ENCODE results near the gene C14orf119. TPM values are rescaled to one million over a fixed set of nuclear protein-coding genes. Genes with fewer than 3 reads are reported as not detected.

The C14orf119 gene
- total RNA-seq, 1 experiment from 2014 or later = 54.5 TPM

DNA sequence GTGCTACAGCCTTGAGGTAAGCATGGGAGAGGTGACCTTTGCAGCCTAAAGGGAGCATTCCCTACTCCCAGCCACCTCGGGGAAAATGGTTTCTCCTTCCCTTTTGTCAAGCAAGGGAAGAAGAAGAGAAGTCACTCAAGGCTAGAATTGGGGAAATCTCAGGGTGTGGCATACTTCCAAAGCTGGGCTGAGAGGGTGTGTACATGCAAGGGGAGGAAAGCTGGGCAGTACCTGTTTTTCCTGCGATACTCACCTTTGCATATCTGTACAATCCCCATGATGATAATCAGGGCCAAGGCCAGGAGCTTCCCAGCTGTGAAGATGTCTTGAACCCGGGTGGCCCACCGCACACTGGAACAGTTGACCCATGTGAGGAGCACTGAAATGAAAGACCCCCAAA, 47.5 kb downstream of the C14orf119 start:
- no peaks in the 10 kb centered on the region for H3K36me3 ChIP-seq (ENCODE audit: insufficient read depth, low read length, poor library complexity, severe bottlenecking)
- CTCF ChIA-PET = interaction anchor here (1.0 to 1.8 kb wide), 2 partner anchors 13 to 22 kb away, joined by 3 to 10 read pairs; no protein-coding TSS in a partner anchor
- no peaks in the 10 kb centered on the region for H3K9me3 ChIP-seq (ENCODE audit: low read depth, low read length, poor library complexity, severe bottlenecking)
- peak overlapping the region; percentile 79 for H3K27ac ChIP-seq (ENCODE audit: low read depth, low read length, poor library complexity, severe bottlenecking)
- H3K4me3 ChIP-seq (ENCODE audit: low read depth, low read length, poor library complexity, severe bottlenecking) = no peak overlapping the region
- POLR2A ChIA-PET (ENCODE audit: low non-redundant PET) = no interaction called here
- DNase-seq (ENCODE audit: low spot score) = no peak
- intact Hi-C loops (cut with micrococcal nuclease; ENCODE audit: unreplicated experiment) = no loop called here
- no TSS peak for BruUV-seq (replicated peaks)
- H3K27me3 ChIP-seq (replicated peaks; ENCODE audit: insufficient read depth, low read depth, low read length, poor library complexity) = no peaks in the 10 kb centered on the region
- peaks cover 41% of the 10 kb centered on the region for H3K4me1 ChIP-seq (ENCODE audit: insufficient read depth, low read length, poor library complexity, severe bottlenecking)
- TF ChIP-seq, protein P1, sequence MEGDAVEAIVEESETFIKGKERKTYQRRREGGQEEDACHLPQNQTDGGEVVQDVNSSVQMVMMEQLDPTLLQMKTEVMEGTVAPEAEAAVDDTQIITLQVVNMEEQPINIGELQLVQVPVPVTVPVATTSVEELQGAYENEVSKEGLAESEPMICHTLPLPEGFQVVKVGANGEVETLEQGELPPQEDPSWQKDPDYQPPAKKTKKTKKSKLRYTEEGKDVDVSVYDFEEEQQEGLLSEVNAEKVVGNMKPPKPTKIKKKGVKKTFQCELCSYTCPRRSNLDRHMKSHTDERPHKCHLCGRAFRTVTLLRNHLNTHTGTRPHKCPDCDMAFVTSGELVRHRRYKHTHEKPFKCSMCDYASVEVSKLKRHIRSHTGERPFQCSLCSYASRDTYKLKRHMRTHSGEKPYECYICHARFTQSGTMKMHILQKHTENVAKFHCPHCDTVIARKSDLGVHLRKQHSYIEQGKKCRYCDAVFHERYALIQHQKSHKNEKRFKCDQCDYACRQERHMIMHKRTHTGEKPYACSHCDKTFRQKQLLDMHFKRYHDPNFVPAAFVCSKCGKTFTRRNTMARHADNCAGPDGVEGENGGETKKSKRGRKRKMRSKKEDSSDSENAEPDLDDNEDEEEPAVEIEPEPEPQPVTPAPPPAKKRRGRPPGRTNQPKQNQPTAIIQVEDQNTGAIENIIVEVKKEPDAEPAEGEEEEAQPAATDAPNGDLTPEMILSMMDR (conservative IDR thresholded peaks at IDR 0.05; ENCODE audit: low read depth, low read length) = no peak
- no peak for TF ChIP-seq EZH2 (IDR thresholded peaks at IDR 0.05; ENCODE audit: borderline replicate concordance, low read depth, low read length, poor library complexity, severe bottlenecking)

DNA sequence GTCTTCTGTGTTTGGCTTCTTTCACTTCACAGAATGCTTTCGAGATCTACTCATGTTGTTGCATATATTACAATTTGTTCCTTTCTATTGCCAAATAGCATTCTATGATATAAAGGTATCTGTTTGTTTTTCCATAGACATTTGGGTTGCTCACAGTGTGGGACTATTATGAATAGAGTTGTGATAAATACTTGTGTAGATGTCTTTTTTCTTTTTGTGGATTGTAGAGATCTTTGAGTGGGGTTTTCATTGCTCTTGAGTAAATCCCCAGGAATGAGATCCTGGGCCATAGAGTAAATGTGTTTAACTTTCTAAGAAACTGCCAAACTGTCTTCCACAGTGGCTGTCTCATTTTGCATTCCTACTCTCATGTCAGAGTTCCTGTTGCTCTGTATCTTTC, 48.6 kb downstream of the C14orf119 start:
- ChIA-PET POLR2A (ENCODE audit: low non-redundant PET) (no interaction called here), CTCF (interaction anchor here (0.6 kb wide), 1 partner anchor 244 kb away, joined by 3 read pairs; no protein-coding TSS in a partner anchor)
- no peak for TF ChIP-seq EZH2 (IDR thresholded peaks at IDR 0.05; ENCODE audit: borderline replicate concordance, low read depth, low read length, poor library complexity, severe bottlenecking)
- TF ChIP-seq, protein P1 (conservative IDR thresholded peaks at IDR 0.05; ENCODE audit: low read depth, low read length) = no peak
- Histone ChIP-seq H3K27ac (ENCODE audit: low read depth, low read length, poor library complexity, severe bottlenecking) (peak overlapping the region; percentile 30), H3K4me3 (ENCODE audit: low read depth, low read length, poor library complexity, severe bottlenecking) (no peak overlapping the region), H3K27me3 (replicated peaks; ENCODE audit: insufficient read depth, low read depth, low read length, poor library complexity) (no peaks in the 10 kb centered on the region), H3K36me3 (ENCODE audit: insufficient read depth, low read length, poor library complexity, severe bottlenecking) (no peaks in the 10 kb centered on the region), H3K9me3 (ENCODE audit: low read depth, low read length, poor library complexity, severe bottlenecking) (no peaks in the 10 kb centered on the region), H3K4me1 (ENCODE audit: insufficient read depth, low read length, poor library complexity, severe bottlenecking) (peaks cover 43% of the 10 kb centered on the region)
- no peak for DNase-seq (ENCODE audit: low spot score)
- BruUV-seq (replicated peaks) = no TSS peak
- intact Hi-C loops (cut with micrococcal nuclease; ENCODE audit: unreplicated experiment) = no loop called here

DNA sequence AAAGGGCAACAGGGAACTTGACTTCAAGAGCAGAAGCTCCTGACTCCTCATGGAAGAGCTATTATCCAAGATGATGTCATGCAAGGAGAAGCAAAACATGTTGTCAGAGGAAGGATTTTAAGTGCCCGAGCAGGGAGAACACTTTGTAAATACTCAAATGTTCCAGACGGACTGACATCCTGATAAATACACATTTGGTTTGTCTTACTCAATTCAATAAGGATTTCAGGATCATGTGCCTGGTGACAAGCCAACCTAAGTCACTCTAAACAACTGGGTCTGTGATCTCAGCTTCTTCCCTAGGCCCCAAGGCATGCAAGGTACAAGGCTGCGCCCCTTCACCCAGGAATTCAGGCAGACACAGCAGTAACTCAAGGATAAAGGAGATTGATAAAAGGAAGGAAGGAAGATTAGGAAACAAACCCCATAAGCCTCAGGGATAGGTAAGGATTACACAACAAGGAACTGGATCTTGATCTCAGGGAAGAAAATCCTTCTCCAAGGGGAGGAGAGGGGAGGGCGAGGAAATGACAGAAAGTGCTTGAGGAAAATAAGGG, 50.6 kb downstream of the C14orf119 start:
- no peak overlapping the region for H3K27ac ChIP-seq (ENCODE audit: low read depth, low read length, poor library complexity, severe bottlenecking)
- no peaks in the 10 kb centered on the region for H3K27me3 ChIP-seq (replicated peaks; ENCODE audit: insufficient read depth, low read depth, low read length, poor library complexity)
- TF ChIP-seq EZH2 (IDR thresholded peaks at IDR 0.05; ENCODE audit: borderline replicate concordance, low read depth, low read length, poor library complexity, severe bottlenecking) = no peak
- TF ChIP-seq, protein P1 (conservative IDR thresholded peaks at IDR 0.05; ENCODE audit: low read depth, low read length) = no peak
- H3K9me3 ChIP-seq (ENCODE audit: low read depth, low read length, poor library complexity, severe bottlenecking) = no peaks in the 10 kb centered on the region
- ChIA-PET POLR2A (ENCODE audit: low non-redundant PET) (no interaction called here), CTCF (no interaction called here)
- no peaks in the 10 kb centered on the region for H3K36me3 ChIP-seq (ENCODE audit: insufficient read depth, low read length, poor library complexity, severe bottlenecking)
- no peak overlapping the region for H3K4me3 ChIP-seq (ENCODE audit: low read depth, low read length, poor library complexity, severe bottlenecking)
- peaks cover 42% of the 10 kb centered on the region for H3K4me1 ChIP-seq (ENCODE audit: insufficient read depth, low read length, poor library complexity, severe bottlenecking)
- DNase-seq (ENCODE audit: low spot score) = no peak
- BruUV-seq (replicated peaks) = no TSS peak
- intact Hi-C loops (cut with micrococcal nuclease; ENCODE audit: unreplicated experiment) = no loop called here

All from A673 (cell line).